PC-3 (cell line): ENCODE measurements around the gene NBAS. TPM values are rescaled to one million over a fixed set of nuclear protein-coding genes. Genes with fewer than 3 reads are reported as not detected.

Source experiments
- ATAC-seq: fragments of 200-7000 bp; cut with Tn5 transposase; 2 replicates; pipeline ENCODE4 v1.9.1; 2020; ENCODE audit warnings: mild to moderate bottlenecking, moderate library complexity
- BruUV-seq: library from RNA; stranded (reverse); fragments of 400-500 nt; replicated peaks from 2 replicates; lab custom pipeline; 2021; lab: Mats Ljungman, UMichigan
- CTCF ChIA-PET: fragments of 300-600 bp; sonication (Branson Sonifier 250); formaldehyde crosslinking; loops from one replicate; lab custom pipeline; 2022; ENCODE audit warnings: antibody characterized with exemption; lab: Charles Lee
- POLR2A ChIA-PET: fragments of 300-600 bp; sonication (Branson Sonifier 250); formaldehyde crosslinking; loops from one replicate; lab custom pipeline; 2022; ENCODE audit warnings: antibody characterized with exemption; ENCODE audit not compliant: unreplicated experiment; lab: Charles Lee
- DNase-seq: peaks from one replicate; pipeline ENCODE4 v3.0.0-alpha.2; 2015
- H2AFZ ChIP-seq: fragments of 300-600 bp; sonication (generic); 2 replicates; pipeline ENCODE4 v1.6.0; 2016; ENCODE audit warnings: antibody characterized with exemption, low read length
- H3F3A ChIP-seq: fragments of 300-600 bp; sonication (generic); one replicate; pipeline ENCODE4 v1.6.0; 2017; ENCODE audit warnings: antibody characterized with exemption, low read length, control low read depth, mild to moderate bottlenecking; ENCODE audit not compliant: unreplicated experiment
- H3K27ac ChIP-seq: fragments of 300-600 bp; sonication (generic); 2 replicates; pipeline ENCODE4 v1.5.1; 2016; ENCODE audit warnings: mild to moderate bottlenecking, low read length
- H3K27me3 ChIP-seq: fragments of 300-600 bp; sonication (generic); 2 replicates; pipeline ENCODE4 v1.6.1; 2016; ENCODE audit warnings: low read length, mixed read lengths
- H3K36me3 ChIP-seq: fragments of 300-600 bp; sonication (generic); 2 replicates; pipeline ENCODE4 v1.6.1; 2016; ENCODE audit warnings: low read depth, mixed run types, low read length, mixed read lengths
- H3K4me1 ChIP-seq: fragments of 300-600 bp; sonication (generic); 2 replicates; pipeline ENCODE4 v1.5.1; 2016; ENCODE audit warnings: low read length; ENCODE audit not compliant: insufficient read depth
- H3K4me2 ChIP-seq: fragments of 300-600 bp; sonication (generic); 2 replicates; pipeline ENCODE4 v1.6.0; 2016; ENCODE audit warnings: low read length
- H3K4me3 ChIP-seq: fragments of 300-600 bp; sonication (generic); 2 replicates; pipeline ENCODE4 v1.5.1; 2016; ENCODE audit warnings: mild to moderate bottlenecking, low read length, mixed read lengths
- H3K79me2 ChIP-seq: fragments of 300-600 bp; sonication (generic); 2 replicates; pipeline ENCODE4 v1.6.1; 2017; ENCODE audit warnings: low read length, mixed read lengths
- H3K9ac ChIP-seq: fragments of 300-600 bp; sonication (generic); 2 replicates; pipeline ENCODE4 v1.6.0; 2016; ENCODE audit warnings: mild to moderate bottlenecking, low read length
- H3K9me2 ChIP-seq: fragments of 300-600 bp; sonication (generic); replicated peaks from 2 replicates; pipeline ENCODE4 v1.6.1; 2016; ENCODE audit warnings: mixed run types, low read length, mixed read lengths
- H3K9me3 ChIP-seq: fragments of 300-600 bp; sonication (generic); 2 replicates; pipeline ENCODE4 v1.6.1; 2016; ENCODE audit warnings: low read length, mixed read lengths
- H4K20me1 ChIP-seq: fragments of 300-600 bp; sonication (generic); 2 replicates; pipeline ENCODE4 v1.6.1; 2016; ENCODE audit warnings: low read length, mixed read lengths
- CTCF ChIP-seq: fragments of 300-600 bp; sonication (generic); conservative IDR thresholded peaks from 2 replicates; pipeline ENCODE4 v1.5.1; 2017; ENCODE audit warnings: antibody characterized with exemption, low read depth, mild to moderate bottlenecking, low read length
- EZH2 ChIP-seq: fragments of 300-600 bp; sonication (generic); IDR thresholded peaks from one replicate; pipeline ENCODE4 v1.6.1; 2017; ENCODE audit warnings: antibody characterized with exemption, mild to moderate bottlenecking, low read length; ENCODE audit not compliant: unreplicated experiment
- EZH2phosphoT487 ChIP-seq: fragments of 300-600 bp; sonication (generic); IDR thresholded peaks from 2 replicates; pipeline ENCODE4 v1.6.1; 2018; ENCODE audit warnings: mild to moderate bottlenecking, antibody characterized with exemption, low read length, borderline replicate concordance
- intact Hi-C: fragments of 100-400 bp; cut with micrococcal nuclease; formaldehyde crosslinking; loops from 2 replicates; pipeline ENCODE4 v1.9.0; 2023
- total RNA-seq: library from RNA; depleted of rRNA; stranded (reverse); fragments of >200 nt; gene quantifications from 2 replicates; pipeline ENCODE4 v1.2.3, GENCODE V29; 2014

The NBAS gene
- total RNA-seq, 1 experiment from 2014 or later = 37.2 TPM

- Histone ChIP-seq H3K79me2 (peaks cover 47% of the 10 kb centered on the region), H3K9me3 (no peaks in the 10 kb centered on the region), H3F3A (no peaks in the 10 kb centered on the region), H3K9me2 (no peaks in the 10 kb centered on the region), H4K20me1 (no peaks in the 10 kb centered on the region), H3K9ac (peak overlapping the region; percentile 83; the same call in 1 of the 2 replicates), H2AFZ (no peak overlapping the region), H3K36me3 (peaks cover 4% of the 10 kb centered on the region; the same call in 1 of the 2 replicates), H3K27ac (no peak overlapping the region), H3K27me3 (no peaks in the 10 kb centered on the region), H3K4me1 (peaks cover 18% of the 10 kb centered on the region; the same call in 1 of the 2 replicates), H3K4me2 (peak overlapping the region; percentile 98), H3K4me3 (peak overlapping the region; percentile 98)
- DNase-seq (no peak), ATAC-seq (no peak)
- no peak for TF ChIP-seq EZH2
- no peak for TF ChIP-seq EZH2phosphoT487
- TF ChIP-seq CTCF = no peak
- BruUV-seq = no TSS peak
- ChIA-PET CTCF (interaction anchor here (0.8 kb wide), 1 partner anchor 18 kb away, joined by 3 read pairs; no protein-coding TSS in a partner anchor), POLR2A (no interaction called here)
- intact Hi-C loops = no loop called here
These were observed 1.6 kb downstream of the NBAS start for GRCh38 chr2:15559379-15560139.

- Histone ChIP-seq H3K4me1 (peaks cover 18% of the 10 kb centered on the region; the same call in 1 of the 2 replicates), H3K27me3 (no peaks in the 10 kb centered on the region), H2AFZ (no peak overlapping the region), H3K36me3 (peaks cover 4% of the 10 kb centered on the region; the same call in 1 of the 2 replicates), H3K27ac (no peak overlapping the region), H3K9me3 (no peaks in the 10 kb centered on the region), H3K79me2 (peaks cover 47% of the 10 kb centered on the region), H3K4me3 (no peak overlapping the region), H4K20me1 (no peaks in the 10 kb centered on the region), H3K9ac (no peak overlapping the region), H3F3A (no peaks in the 10 kb centered on the region), H3K9me2 (no peaks in the 10 kb centered on the region), H3K4me2 (no peak overlapping the region)
- ATAC-seq (no peak), DNase-seq (peak; percentile 47)
- BruUV-seq = no TSS peak
- ChIA-PET CTCF (no interaction called here), POLR2A (no interaction called here)
- intact Hi-C loops = no loop called here
- no peak for TF ChIP-seq EZH2
- no peak for TF ChIP-seq CTCF
- TF ChIP-seq EZH2phosphoT487 = no peak
These were observed 3.2 kb downstream of the NBAS start for GRCh38 chr2:15557887-15558311.
